ENCODE measurements around the gene PWP1.

Gene PWP1

GRCh38 chr12:107685360-107686248 is at the start of gene PWP1:
Gene PWP1, plus strand, starts transcription at chr12:107685799. Its CDS starts 101 bp downstream, at chr12:107685900.
- in situ Hi-C loops (cut with MboI; ENCODE audit: low sequenced_read_pairs) = loop anchor here (25.0 kb wide), 1 partner anchor 827 kb away; the partner anchor contains the start of gene FICD

- in situ Hi-C loops (cut with MboI; ENCODE audit: low sequenced_read_pairs) = no loop called here
Observed at GRCh38 chr12:107641154-107641553, 44.4 kb upstream of the PWP1 start.

- in situ Hi-C loops (cut with MboI; ENCODE audit: low sequenced_read_pairs) = no loop called here
Observed at GRCh38 chr12:107642240-107642639, 43.4 kb upstream of the PWP1 start.

DNA sequence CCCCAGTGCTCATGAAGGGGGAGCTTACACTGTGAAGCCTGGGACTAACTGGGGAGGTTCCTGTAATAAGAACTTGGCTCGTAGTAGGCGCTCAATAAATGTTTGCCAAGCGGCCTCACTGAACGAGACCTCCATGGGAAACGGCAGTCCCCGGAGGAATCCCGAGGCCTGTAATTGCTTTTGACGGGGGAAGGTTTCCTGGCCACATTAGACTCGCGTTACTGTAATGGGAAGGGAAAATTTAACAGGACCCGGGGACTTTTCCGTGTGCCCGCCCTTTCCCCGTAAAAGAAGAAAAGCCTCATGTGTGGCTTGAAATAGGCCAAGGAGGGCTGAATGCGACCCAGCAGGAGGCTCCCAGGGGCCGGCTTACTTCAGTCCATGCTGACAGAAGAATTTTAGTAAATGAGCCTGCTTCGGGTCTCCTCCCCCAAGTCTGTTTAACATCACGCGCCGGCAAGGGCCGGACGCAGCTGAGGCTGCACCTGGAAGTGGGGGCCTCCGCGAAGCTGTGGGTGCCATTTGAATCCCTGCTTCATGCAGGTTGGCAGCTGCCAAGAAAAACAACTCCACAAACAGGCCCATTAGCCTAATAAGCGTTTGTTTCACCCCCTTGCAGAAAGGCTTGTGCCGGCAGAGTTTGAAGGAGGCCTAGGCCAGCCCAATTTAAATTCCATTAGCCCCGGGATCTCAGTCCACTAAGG is 39.8 kb upstream of the PWP1 start:
- in situ Hi-C loops (cut with MboI; ENCODE audit: low sequenced_read_pairs) = no loop called here

DNA sequence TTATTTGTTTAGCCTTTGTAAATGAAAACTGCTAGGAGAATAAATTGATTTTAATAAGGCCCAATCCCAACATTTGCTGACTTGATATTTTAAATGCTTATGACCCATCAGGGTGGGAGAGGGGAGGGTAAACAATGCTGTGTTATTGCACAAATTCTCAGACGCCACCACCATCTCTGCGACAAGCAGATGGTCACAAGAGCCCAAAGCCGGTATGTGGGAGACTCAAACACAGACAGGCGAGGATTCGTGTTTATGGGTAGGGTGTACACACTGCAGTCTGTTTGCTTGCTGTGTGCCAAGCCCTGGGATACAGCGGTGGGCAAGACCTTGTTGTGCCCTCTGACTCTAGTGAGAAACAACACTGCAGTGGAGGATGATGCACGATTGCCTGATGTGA is 39.2 kb upstream of the PWP1 start:
- in situ Hi-C loops (cut with MboI; ENCODE audit: low sequenced_read_pairs) = no loop called here

- in situ Hi-C loops (cut with MboI; ENCODE audit: low sequenced_read_pairs) = no loop called here
Observed at GRCh38 chr12:107649661-107650061, 35.9 kb upstream of the PWP1 start.

DNA sequence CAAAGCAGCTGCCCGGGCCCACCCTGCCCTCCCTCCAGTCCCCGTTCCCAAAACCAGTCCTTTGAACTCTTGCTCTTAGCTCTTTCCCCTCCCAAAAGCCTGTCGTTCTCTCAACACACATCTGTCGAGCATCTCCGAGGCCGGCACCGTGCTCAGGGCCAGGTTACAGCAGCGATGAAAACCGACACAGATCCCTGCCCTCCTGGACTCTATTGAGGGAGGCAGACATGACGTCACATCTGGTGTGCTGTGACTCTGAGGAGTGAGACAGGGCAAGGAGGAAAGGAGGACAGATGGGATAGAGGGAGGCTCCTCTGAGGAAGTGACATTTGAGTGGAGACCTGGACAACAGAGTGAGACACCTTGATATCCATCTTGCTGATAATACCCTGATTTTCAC is 34.6 kb upstream of the PWP1 start:
- in situ Hi-C loops (cut with MboI; ENCODE audit: low sequenced_read_pairs) = no loop called here

DNA sequence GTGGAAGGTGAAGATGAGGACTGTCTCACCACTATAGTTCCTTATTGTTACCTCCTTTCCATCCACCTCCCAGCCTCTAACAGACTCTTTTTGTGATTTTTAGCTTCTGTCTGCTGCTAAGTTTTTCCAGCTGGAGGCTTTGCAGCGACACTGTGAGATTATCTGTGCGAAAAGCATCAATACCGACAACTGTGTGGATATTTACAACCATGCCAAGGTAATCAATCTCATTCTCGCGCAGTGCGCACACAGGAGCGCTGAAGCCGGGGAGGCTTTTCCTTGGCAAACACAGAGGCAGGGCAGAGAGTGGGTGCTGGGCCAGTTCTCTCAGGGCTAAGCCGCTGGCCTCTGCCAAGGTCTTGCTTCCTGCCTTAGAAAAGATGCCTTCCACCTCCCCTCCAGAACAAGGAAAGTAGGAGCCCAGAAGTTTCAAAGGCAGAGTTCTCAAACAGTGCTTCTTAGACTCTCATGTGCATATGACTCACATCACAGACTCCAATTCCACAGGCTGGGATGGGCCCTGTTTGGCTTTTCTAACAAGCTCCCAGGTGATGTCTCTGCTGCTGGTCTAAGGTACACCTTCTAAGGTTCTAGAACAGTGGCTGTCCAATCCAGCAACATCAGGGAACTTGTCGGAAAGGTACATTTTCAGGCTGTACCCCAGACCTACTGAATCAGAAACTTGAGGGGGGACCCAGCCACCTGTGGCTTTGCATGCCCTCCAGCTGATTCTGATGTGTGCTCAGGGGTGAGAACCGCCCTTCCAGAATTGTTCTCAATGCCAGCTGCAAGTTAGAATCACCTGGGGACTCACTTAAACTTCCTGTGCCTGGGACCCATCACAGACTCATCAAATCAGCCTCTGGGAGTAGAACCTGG is 33.8 kb upstream of the PWP1 start:
- in situ Hi-C loops (cut with MboI; ENCODE audit: low sequenced_read_pairs) = no loop called here

- in situ Hi-C loops (cut with MboI; ENCODE audit: low sequenced_read_pairs) = no loop called here
Observed at GRCh38 chr12:107653519-107653918, 32.1 kb upstream of the PWP1 start.

GRCh38 chr12:107654873-107655272 is 30.7 kb upstream of the PWP1 start:
- in situ Hi-C loops (cut with MboI; ENCODE audit: low sequenced_read_pairs) = no loop called here

DNA sequence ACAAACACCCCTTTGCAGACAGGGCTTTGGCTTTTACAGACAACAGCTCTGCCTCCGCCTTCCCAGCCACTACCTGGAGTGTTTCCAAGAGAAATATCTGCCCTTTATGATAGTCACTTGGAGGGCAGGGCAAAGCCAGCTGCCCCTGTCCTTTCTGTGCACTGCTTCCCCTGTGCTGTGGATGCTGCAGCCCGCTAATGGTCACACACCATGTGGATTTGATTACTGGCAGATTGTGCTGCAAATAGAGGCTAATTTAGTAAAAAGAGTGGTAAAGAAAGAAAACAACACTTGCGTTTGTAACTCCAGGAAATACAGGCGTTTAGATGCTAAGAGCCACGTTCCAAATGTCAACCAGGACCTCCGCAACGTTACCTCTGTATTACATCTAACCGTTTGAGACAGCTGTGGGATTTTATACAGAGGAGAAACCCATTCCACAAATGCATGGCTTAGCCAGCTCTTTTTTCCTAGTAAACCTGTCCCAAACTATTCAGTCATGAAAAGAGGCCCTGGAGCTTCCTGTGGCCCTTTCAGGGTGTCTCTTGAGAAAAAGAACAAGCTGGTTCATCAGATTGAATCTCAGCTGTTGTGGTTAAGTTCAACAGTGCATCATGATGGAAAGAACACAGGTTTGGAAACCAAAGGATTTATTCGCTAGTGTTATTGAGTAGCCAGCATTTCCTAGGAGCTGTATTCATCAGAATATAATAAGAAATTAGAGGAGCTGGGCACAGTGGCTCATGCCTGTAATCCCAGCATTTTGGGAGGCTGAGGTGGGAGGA is 30.1 kb upstream of the PWP1 start:
- in situ Hi-C loops (cut with MboI; ENCODE audit: low sequenced_read_pairs) = no loop called here

DNA sequence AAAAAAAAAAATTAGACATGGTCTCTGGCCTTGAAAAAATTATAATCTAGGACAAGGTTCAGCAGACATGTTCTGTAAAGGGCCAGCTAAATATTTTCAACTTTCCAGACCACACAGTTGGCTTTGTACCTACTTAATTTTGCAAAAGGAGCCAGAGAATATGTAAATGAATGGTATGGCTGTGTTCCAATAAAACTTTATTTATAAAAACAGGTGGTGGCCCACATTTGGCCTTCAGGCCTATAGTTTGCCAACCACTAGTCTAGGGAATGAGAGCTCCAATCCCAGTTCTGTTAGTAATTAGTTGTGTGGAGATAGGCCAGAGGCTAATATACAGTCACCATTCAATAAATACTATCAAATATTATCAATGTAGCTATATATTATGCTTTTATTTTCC is 29.3 kb upstream of the PWP1 start:
- in situ Hi-C loops (cut with MboI; ENCODE audit: low sequenced_read_pairs) = no loop called here

DNA sequence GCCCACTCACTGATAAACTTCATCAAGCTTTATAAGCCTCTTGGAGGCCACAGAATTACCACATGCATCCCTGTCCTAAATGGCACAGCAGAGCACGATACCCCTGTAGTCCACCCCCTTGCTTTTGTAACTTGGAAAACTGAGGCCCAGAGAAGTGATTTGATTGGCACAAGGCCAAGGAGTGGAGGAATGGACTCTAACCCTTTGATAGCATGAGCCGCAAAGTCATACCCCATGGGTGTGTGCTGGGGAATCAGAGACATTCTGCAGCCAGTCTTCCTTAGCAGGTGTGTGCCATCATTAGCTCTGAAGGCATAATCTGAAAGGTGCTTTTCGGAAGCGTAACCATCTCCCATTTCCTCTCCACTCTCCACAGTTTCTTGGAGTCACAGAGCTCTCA is 28.5 kb upstream of the PWP1 start:
- in situ Hi-C loops (cut with MboI; ENCODE audit: low sequenced_read_pairs) = no loop called here

GRCh38 chr12:107657621-107658020 is 28.0 kb upstream of the PWP1 start:
- in situ Hi-C loops (cut with MboI; ENCODE audit: low sequenced_read_pairs) = no loop called here

DNA sequence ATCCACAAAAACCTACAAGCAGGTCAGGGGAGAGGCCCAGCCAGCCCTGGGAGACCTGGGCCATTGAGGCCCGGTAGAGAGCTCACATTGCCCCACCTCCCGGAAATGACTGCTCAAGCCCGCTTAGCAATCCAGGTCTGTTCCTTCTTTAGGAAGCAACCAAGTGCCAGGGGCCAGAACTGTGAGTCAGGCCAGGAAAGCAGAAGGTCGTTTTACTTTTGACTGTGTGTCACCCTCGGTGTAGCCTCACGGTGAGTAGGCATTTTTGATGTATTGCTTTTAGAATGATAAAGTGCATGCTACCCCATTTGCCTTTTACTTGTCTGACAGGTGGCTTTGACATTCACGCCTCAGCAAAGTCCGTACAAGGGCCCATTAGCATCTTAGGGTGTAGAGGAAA is 25.4 kb upstream of the PWP1 start:
- in situ Hi-C loops (cut with MboI; ENCODE audit: low sequenced_read_pairs) = no loop called here

DNA sequence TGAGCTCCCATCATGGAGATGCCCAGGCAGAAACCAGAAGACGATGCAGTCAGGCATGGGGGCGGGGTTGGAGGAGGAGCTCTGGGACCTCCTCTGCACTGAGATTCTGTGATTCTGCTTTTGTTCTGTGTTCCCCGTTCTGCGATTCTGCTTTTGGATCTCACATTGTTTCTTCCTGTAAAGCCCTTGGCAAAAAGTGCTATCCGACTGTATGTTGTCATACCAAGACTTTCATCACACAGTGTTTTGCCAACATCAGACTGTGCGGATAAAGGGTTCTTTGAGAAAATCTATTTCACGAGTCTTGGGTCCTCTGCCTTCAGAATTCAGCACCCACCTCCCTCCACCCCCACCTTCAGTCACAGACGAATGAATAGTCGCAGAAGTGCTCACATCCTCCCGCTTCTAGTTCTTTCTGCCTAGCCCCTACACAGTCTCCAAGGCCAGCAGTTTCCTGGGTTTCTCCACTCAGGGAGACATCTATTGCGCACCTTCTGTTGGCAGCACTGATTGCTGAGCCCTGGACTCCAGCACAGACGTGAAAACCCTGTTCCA is 24.7 kb upstream of the PWP1 start:
- in situ Hi-C loops (cut with MboI; ENCODE audit: low sequenced_read_pairs) = no loop called here

DNA sequence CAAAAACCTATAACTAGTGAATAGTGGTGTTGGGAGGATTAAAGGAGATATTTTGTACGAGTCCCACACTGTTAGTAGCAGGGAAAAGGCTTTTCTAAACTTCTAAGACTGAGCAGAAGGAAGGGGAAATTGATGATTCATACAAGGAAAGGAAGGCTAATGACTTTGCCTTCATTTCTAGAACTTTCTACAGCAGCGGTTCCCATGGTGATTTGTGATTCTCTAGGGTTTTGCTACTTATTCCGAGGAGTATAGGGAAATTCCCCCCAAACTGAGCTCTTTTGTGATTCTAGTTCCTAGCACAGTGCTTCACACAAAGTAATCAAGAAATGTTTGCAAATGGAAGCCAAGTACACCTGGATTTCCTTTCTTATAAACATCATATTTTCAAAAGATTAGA is 23.8 kb upstream of the PWP1 start:
- in situ Hi-C loops (cut with MboI; ENCODE audit: low sequenced_read_pairs) = no loop called here

DNA sequence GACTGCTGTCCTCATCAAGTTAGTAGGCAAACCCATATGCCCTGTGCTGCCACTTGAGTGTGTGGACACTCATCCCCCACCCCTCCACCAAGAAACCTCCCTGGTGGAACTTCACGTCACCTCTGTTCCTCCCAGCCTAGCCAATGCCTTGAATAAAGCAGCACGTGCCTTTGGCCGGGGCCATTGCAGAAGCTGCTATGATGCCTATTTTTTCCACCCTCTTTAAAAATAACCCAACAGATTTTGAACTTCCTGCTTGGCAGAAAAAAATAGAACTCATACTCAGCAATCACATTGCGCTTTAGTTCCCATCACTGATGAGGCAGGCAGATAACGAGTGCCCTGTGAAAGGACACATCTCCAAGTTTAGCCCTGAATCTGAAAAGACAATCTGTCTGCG is 23.1 kb upstream of the PWP1 start:
- in situ Hi-C loops (cut with MboI; ENCODE audit: low sequenced_read_pairs) = no loop called here

GRCh38 chr12:107663277-107663676 is 22.3 kb upstream of the PWP1 start:
- in situ Hi-C loops (cut with MboI; ENCODE audit: low sequenced_read_pairs) = no loop called here

GRCh38 chr12:107666009-107666408 is 19.6 kb upstream of the PWP1 start:
- in situ Hi-C loops (cut with MboI; ENCODE audit: low sequenced_read_pairs) = no loop called here
